ENCODE data around the gene TAF4. TPM values are rescaled to one million over a fixed set of nuclear protein-coding genes. Genes with fewer than 3 reads are reported as not detected.

TAF4 gene
- total RNA-seq, 4 donors from 2014 or later, result 21.1 to 40.6 (median 22.1) TPM

GRCh38 chr20:61937146-61937962, 128.3 kb downstream of the TAF4 start:
- no peak for DNase-seq (ENCODE audit: low spot score in 2 of 2)
- WGBS, 2 donors, result 64 to 78% methylated on average over 4 to 10 of the region's 10 CpGs
- no peak overlapping the region for H3K4me3 ChIP-seq (ENCODE audit: low read depth, poor library complexity, severe bottlenecking)
- TF ChIP-seq, protein P1, sequence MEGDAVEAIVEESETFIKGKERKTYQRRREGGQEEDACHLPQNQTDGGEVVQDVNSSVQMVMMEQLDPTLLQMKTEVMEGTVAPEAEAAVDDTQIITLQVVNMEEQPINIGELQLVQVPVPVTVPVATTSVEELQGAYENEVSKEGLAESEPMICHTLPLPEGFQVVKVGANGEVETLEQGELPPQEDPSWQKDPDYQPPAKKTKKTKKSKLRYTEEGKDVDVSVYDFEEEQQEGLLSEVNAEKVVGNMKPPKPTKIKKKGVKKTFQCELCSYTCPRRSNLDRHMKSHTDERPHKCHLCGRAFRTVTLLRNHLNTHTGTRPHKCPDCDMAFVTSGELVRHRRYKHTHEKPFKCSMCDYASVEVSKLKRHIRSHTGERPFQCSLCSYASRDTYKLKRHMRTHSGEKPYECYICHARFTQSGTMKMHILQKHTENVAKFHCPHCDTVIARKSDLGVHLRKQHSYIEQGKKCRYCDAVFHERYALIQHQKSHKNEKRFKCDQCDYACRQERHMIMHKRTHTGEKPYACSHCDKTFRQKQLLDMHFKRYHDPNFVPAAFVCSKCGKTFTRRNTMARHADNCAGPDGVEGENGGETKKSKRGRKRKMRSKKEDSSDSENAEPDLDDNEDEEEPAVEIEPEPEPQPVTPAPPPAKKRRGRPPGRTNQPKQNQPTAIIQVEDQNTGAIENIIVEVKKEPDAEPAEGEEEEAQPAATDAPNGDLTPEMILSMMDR (IDR thresholded peaks at IDR 0.05), result no peak
- no peak for TF ChIP-seq POLR2A (IDR thresholded peaks at IDR 0.05)
- intact Hi-C loops (cut with DNase I; ENCODE audit: low total_unique reads), result no loop called here

- TF ChIP-seq POLR2A (IDR thresholded peaks at IDR 0.05), result no peak
- TF ChIP-seq, protein P1 (IDR thresholded peaks at IDR 0.05), result no peak
- intact Hi-C loops (cut with DNase I; ENCODE audit: low total_unique reads), result no loop called here
- no peak overlapping the region for H3K4me3 ChIP-seq (ENCODE audit: low read depth, poor library complexity, severe bottlenecking)
- WGBS, 2 donors, result 82 to 87% methylated on average over 29 of the region's 29 CpGs
- DNase-seq (ENCODE audit: low spot score in 2 of 2), result no peak
Measured at GRCh38 chr20:61936701-61937131, 129.0 kb downstream of the TAF4 start.

- 80 to 85% methylated on average over 12 to 13 of the region's 14 CpGs for WGBS, 2 donors
- peak in 1 of 2 donors; percentile 25 for DNase-seq (ENCODE audit: low spot score in 2 of 2)
- intact Hi-C loops (cut with DNase I; ENCODE audit: low total_unique reads), result no loop called here
Measured at GRCh38 chr20:61935926-61936700, 129.6 kb downstream of the TAF4 start.

GRCh38 chr20:61934716-61935530, 130.8 kb downstream of the TAF4 start:
- H3K4me3 ChIP-seq (ENCODE audit: low read depth, poor library complexity, severe bottlenecking), result no peak overlapping the region
- intact Hi-C loops (cut with DNase I; ENCODE audit: low total_unique reads), result no loop called here
- TF ChIP-seq, protein P1 (IDR thresholded peaks at IDR 0.05), result no peak
- no peak for TF ChIP-seq POLR2A (IDR thresholded peaks at IDR 0.05)
- 52 to 79% methylated on average over 24 of the region's 24 CpGs for WGBS, 2 donors
- DNase-seq (ENCODE audit: low spot score in 2 of 2), result peak in 1 of 2 donors; percentile 61

More at GRCh38 chr20:61935926-61936700, 129.6 kb downstream of the TAF4 start:
- no peak overlapping the region for H3K4me3 ChIP-seq (ENCODE audit: low read depth, poor library complexity, severe bottlenecking)
- TF ChIP-seq, protein P1 (IDR thresholded peaks at IDR 0.05), result no peak
- no peak for TF ChIP-seq POLR2A (IDR thresholded peaks at IDR 0.05)

GRCh38 chr20:61933951-61934715, 131.5 kb downstream of the TAF4 start:
- WGBS, 2 donors, result 81 to 84% methylated on average over 34 to 36 of the region's 36 CpGs
- H3K4me3 ChIP-seq (ENCODE audit: low read depth, poor library complexity, severe bottlenecking), result no peak overlapping the region
- DNase-seq (ENCODE audit: low spot score in 2 of 2), result peak in 1 of 2 donors; percentile 77
- intact Hi-C loops (cut with DNase I; ENCODE audit: low total_unique reads), result no loop called here
- TF ChIP-seq POLR2A (IDR thresholded peaks at IDR 0.05), result no peak
- TF ChIP-seq, protein P1 (IDR thresholded peaks at IDR 0.05), result no peak
